Heart left ventricle (tissue), 13 donors: ENCODE data around the gene ITGB3BP.
"Not testable (repeated sequence)": the region's sequence is repeated elsewhere in the genome, so short reads cannot be mapped to it uniquely, and the experiment has no call there.

Experiments used
- POLR2A ChIP-seq, 2 donors: fragments of 450-650 bp; IDR thresholded peaks; one replicate each; pipeline ENCODE4 v1.6.1; 2017; ENCODE audit warnings: antibody characterized with exemption in 2 of 2, mild to moderate bottlenecking in 2 of 2, moderate library complexity in 2 of 2
- TF ChIP-seq, protein P1 (sequence below), 12 donors: fragments of 200-600 bp; sonication (generic) in 4 of 12; IDR thresholded peaks; one replicate each; pipeline versions ENCODE4 v1.5.0 to v1.8.0; 2018 to 2022; ENCODE audit warnings: antibody characterized with exemption in 12 of 12, mild to moderate bottlenecking in 5 of 12
- donor health status: ischemic (EF 13 %, LVEDD 7.1; RV severe dilation, severe dysfunction).
- donor health status: DM: no; HTN: yes; CAD: no.
- donor health status: DM: no; HTN: no; CAD: no.
- donor health status: ischemic (EF 25% LVEDD 6.9; RV normal size, moderate dysfunction).
- donor health status: ischemic (EF 25% LVEDD 5.7; RV mildly dilated, moderate dysfunction).
- donor health status: ischemic (EF 35%, LVEDD 5.7; RV mildly dilated, moderate dysfunction).
- donor health status: nonischemic (EF 11% LVEDD 7.7; RV severe dilation, severe dysfunction).
- donor health status: DM: yes; HTN: yes; CAD: no.
- donor health status: PGD.
- donor health status: ischemic (EF 29% LVEDD 5.4; RV normal size, mild dysfunction).
- donor health status: nonischemic (EF 23%, LVEDD 6.1; RV moderate dilation, normal function).

DNA sequence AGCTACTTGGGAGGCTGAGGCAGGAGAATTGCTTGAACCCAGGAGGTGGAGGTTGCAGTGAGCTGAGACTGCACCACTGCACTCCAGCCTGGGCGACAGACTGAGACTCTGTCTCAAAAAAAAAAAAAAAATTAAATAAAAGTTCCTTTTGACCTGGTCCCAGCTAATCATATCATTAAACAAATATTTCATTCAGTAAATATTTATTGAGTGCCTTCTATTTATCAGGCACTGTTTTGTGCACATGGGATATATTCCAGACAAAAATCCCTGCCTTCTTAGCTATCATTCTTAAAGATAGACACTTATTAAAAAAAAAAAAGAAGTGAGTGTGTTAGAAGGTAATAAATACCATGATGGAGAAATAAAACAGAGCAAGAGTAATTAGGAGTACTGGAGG is 102.3 kb downstream of the ITGB3BP start:
- TF ChIP-seq, protein P1, sequence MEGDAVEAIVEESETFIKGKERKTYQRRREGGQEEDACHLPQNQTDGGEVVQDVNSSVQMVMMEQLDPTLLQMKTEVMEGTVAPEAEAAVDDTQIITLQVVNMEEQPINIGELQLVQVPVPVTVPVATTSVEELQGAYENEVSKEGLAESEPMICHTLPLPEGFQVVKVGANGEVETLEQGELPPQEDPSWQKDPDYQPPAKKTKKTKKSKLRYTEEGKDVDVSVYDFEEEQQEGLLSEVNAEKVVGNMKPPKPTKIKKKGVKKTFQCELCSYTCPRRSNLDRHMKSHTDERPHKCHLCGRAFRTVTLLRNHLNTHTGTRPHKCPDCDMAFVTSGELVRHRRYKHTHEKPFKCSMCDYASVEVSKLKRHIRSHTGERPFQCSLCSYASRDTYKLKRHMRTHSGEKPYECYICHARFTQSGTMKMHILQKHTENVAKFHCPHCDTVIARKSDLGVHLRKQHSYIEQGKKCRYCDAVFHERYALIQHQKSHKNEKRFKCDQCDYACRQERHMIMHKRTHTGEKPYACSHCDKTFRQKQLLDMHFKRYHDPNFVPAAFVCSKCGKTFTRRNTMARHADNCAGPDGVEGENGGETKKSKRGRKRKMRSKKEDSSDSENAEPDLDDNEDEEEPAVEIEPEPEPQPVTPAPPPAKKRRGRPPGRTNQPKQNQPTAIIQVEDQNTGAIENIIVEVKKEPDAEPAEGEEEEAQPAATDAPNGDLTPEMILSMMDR (IDR thresholded peaks at IDR 0.05): not testable (repeated sequence)
- TF ChIP-seq POLR2A (IDR thresholded peaks at IDR 0.05): not testable (repeated sequence)
